GM18505 (cell line): ENCODE measurements around the gene BCL2L2.

Source experiments
- ATAC-seq: cut with Tn5 transposase; IDR thresholded peaks from one replicate; pipeline ENCODE4 v1.9.1; 2021; ENCODE audit not compliant: unreplicated experiment
- POLR2A ChIP-seq: IDR thresholded peaks from 4 replicates; pipeline ENCODE4 v1.6.1; 2011; ENCODE audit warnings: borderline replicate concordance; ENCODE audit not compliant: insufficient read depth, insufficient read length; ENCODE audit errors: extremely low read depth

Gene BCL2L2

GRCh38 chr14:23346693-23347405 lies 40.2 kb downstream of the BCL2L2 start:
- no peak for ATAC-seq
- no peak for TF ChIP-seq POLR2A

- no peak for ATAC-seq
- TF ChIP-seq POLR2A, result no peak
Observed at GRCh38 chr14:23347406-23348296, 41.0 kb downstream of the BCL2L2 start.

- no peak for TF ChIP-seq POLR2A
- no peak for ATAC-seq
Observed at GRCh38 chr14:23348297-23348655, 41.6 kb downstream of the BCL2L2 start.

- TF ChIP-seq POLR2A, result no peak
- no peak for ATAC-seq
Observed at GRCh38 chr14:23349156-23349845, 42.7 kb downstream of the BCL2L2 start.

GRCh38 chr14:23351681-23352505 lies 45.3 kb downstream of the BCL2L2 start:
- TF ChIP-seq POLR2A, result no peak

GRCh38 chr14:23352506-23353432 lies 46.1 kb downstream of the BCL2L2 start, which contains the start of gene SLC22A17:
TSS of gene SLC22A17 (minus strand) at chr14:23352887.
- no peak for ATAC-seq

More at GRCh38 chr14:23351681-23352505, 45.3 kb downstream of the BCL2L2 start:
- ATAC-seq, result no peak

GRCh38 chr14:23353433-23353780 lies 46.8 kb downstream of the BCL2L2 start:
- TF ChIP-seq POLR2A, result no peak
- ATAC-seq, result no peak

More at GRCh38 chr14:23352506-23353432, 46.1 kb downstream of the BCL2L2 start, which contains the start of gene SLC22A17:
- TF ChIP-seq POLR2A, result no peak

GRCh38 chr14:23354990-23355389 lies 48.4 kb downstream of the BCL2L2 start:
- TF ChIP-seq POLR2A, result no peak
- no peak for ATAC-seq

GRCh38 chr14:23355871-23356435 lies 49.3 kb downstream of the BCL2L2 start:
- no peak for TF ChIP-seq POLR2A
- no peak for ATAC-seq

- no peak for TF ChIP-seq POLR2A
- ATAC-seq, result no peak
Observed at GRCh38 chr14:23356662-23357061, 50.0 kb downstream of the BCL2L2 start.

GRCh38 chr14:23357261-23357660 lies 50.6 kb downstream of the BCL2L2 start:
- ATAC-seq, result no peak

More at GRCh38 chr14:23357261-23357660, 50.6 kb downstream of the BCL2L2 start:
- TF ChIP-seq POLR2A, result no peak
